Skeletal muscle cell (primary cell): ENCODE results near the gene DIS3.
"Not testable (repeated sequence)": the region's sequence is repeated elsewhere in the genome, so short reads cannot be mapped to it uniquely, and the experiment has no call there.

Source experiments
- DNase-seq: peaks from one replicate; pipeline ENCODE4 v3.0.0-alpha.2; 2010; ENCODE audit warnings: low read depth
- H3K4me3 ChIP-seq: 2 replicates; pipeline ENCODE4 v1.5.1; 2011; ENCODE audit warnings: low read depth, mild to moderate bottlenecking, control low read depth, low read length, moderate library complexity

Gene DIS3

DNA sequence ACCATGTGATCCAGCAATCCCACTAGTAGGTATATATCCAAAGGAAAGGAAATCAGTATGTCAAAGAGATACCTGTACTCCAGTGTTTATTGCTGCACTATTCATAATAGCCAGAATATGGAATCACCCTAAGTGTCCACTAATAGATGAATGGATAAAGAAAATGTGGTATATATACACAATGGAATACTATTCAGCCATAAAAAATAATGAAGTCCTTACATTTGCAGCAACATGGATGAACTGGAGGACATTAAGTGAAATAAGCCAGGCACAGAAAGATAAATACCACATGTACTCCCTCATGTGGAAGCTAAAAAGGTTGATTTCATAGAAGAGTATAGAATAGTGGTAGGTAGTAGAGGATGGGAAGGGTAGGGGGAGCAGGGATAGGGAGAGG, 30.5 kb downstream of the DIS3 start:
- no peak for DNase-seq
- no peak overlapping the region for H3K4me3 ChIP-seq

GRCh38 chr13:72745260-72745659, 36.4 kb downstream of the DIS3 start:
- no peak for DNase-seq
- no peak overlapping the region for H3K4me3 ChIP-seq

GRCh38 chr13:72740015-72740414, 41.7 kb downstream of the DIS3 start:
- no peak for DNase-seq
- H3K4me3 ChIP-seq = no peak overlapping the region

GRCh38 chr13:72737033-72737432, 44.7 kb downstream of the DIS3 start:
- no peak for DNase-seq
- H3K4me3 ChIP-seq = no peak overlapping the region

DNA sequence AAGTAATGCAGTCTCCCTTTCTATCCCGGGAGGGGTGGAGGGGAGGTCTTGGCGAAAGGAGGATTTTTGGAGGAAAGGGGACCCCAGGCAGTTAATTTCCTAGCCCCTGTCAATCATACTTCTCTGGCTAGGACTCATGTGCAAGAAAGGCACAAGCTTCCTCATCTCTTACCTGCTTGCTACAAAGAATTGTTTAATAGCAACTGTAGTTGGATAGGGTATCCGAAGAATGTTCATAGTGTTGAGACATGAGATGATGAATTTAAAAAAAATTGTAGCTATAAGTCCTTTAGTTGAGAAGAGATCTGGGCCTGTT, 53.5 kb downstream of the DIS3 start:
- DNase-seq = no peak
- peak overlapping the region; percentile 98 for H3K4me3 ChIP-seq

GRCh38 chr13:72727417-72728289, 54.0 kb downstream of the DIS3 start, which contains the start of the genes BORA and MZT1:
TSS of gene BORA (plus strand) at chr13:72727923. CDS start at chr13:72728941, 1,018 bp downstream.
TSS of gene MZT1 (minus strand) at chr13:72727629. CDS start at chr13:72727602, 27 bp downstream.
- DNase-seq = peak; percentile 94
- peak within 1 kb of the TSS; percentile 98 for H3K4me3 ChIP-seq

- peak; percentile 1 for DNase-seq
- H3K4me3 ChIP-seq = peak overlapping the region; percentile 98
These were observed 54.8 kb downstream of the DIS3 start for GRCh38 chr13:72726726-72727416.

DNA sequence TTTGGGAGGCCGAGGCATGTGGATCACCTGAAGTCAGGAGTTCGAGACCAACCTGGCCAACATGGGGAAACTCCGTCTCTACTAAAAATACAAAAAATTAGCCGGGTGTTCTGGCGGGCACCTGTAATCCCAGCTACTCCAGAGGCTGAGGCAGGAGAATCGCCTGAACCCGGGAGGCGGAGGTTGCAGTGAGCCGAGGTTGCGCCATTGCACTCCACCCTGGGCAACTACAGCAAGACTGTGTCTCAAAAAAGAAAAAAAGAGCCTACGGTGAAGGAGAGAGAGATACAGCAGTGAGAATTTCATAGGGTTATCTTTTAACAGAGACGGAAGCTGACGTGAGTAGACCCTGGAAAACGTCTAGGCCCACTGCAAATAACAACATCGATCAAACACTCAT, 55.5 kb downstream of the DIS3 start:
- not testable (repeated sequence) for DNase-seq
- peak overlapping the region; percentile 98 for H3K4me3 ChIP-seq

DNA sequence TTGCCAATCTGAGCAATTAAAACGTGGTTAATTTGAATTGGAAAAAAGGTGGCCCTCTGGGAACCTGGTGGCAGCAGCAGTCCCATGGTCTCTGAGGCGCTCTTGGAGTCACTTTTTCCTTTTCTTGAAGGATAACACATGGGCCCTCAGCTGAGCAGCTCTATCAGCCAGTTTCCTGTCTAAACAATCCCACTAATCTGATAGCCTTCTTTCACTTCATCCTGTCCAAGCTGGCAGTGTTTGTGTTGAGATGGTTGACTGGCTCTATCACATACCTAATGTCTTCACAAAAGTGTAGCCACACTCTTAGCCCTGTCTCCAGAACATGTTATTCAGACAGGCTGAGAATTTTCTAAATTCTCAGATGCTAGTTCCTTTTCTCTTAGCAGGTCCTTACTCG, 64.9 kb downstream of the DIS3 start:
- H3K4me3 ChIP-seq = no peak overlapping the region
- no peak for DNase-seq
